H9 (cell line): ENCODE results near the gene ATP5IF1. TPM values are rescaled to one million over a fixed set of nuclear protein-coding genes. Genes with fewer than 3 reads are reported as not detected.

Experiments used
- DNase-seq: peaks from one replicate; pipeline ENCODE4 v3.0.0-alpha.2; 2017
- H2AFZ ChIP-seq: one replicate; pipeline ENCODE4 v1.6.1; 2013; ENCODE audit warnings: mild to moderate bottlenecking, low read length, control low read depth, moderate library complexity
- H2AK5ac ChIP-seq: 2 replicates; pipeline ENCODE4 v1.6.1; 2013; ENCODE audit warnings: low read length, control low read depth, mixed read lengths; ENCODE audit not compliant: insufficient read length
- H2BK120ac ChIP-seq: one replicate; pipeline ENCODE4 v1.6.1; 2013; ENCODE audit warnings: low read depth, mild to moderate bottlenecking, low read length, control low read depth, inconsistent platforms; ENCODE audit not compliant: poor library complexity, severe bottlenecking
- H2BK12ac ChIP-seq: 2 replicates; pipeline ENCODE4 v1.6.1; 2013; ENCODE audit warnings: low read length, control low read depth, mixed read lengths, low read depth; ENCODE audit not compliant: insufficient read length
- H2BK15ac ChIP-seq: 2 replicates; pipeline ENCODE4 v1.6.1; 2013; ENCODE audit warnings: low read depth, low read length, control low read depth
- H2BK20ac ChIP-seq: one replicate; pipeline ENCODE4 v1.6.1; 2013; ENCODE audit warnings: low read depth, mild to moderate bottlenecking, low read length, control low read depth, inconsistent platforms; ENCODE audit not compliant: poor library complexity, severe bottlenecking
- H2BK5ac ChIP-seq: 2 replicates; pipeline ENCODE4 v1.6.1; 2013; ENCODE audit warnings: low read length, control low read depth, mixed read lengths; ENCODE audit not compliant: insufficient read length
- H3K14ac ChIP-seq: 2 replicates; pipeline ENCODE4 v1.6.1; 2013; ENCODE audit warnings: low read length, control low read depth; ENCODE audit not compliant: insufficient read depth
- H3K18ac ChIP-seq: 2 replicates; pipeline ENCODE4 v1.6.1; 2013; ENCODE audit warnings: low read depth, mild to moderate bottlenecking, mixed read lengths, low read length, control low read depth; ENCODE audit not compliant: insufficient read length
- H3K23ac ChIP-seq: 2 replicates; pipeline ENCODE4 v1.6.1; 2013; ENCODE audit warnings: low read length, control low read depth, mixed read lengths, low read depth; ENCODE audit not compliant: insufficient read length
- H3K23me2 ChIP-seq: 2 replicates; pipeline ENCODE4 v1.6.1; 2013; ENCODE audit warnings: low read depth, mild to moderate bottlenecking, mixed read lengths, low read length, control low read depth; ENCODE audit not compliant: insufficient read length, poor library complexity, severe bottlenecking
- H3K27ac ChIP-seq: 2 replicates; pipeline ENCODE4 v1.5.1; 2013; ENCODE audit warnings: low read length, control low read depth, mixed read lengths, low read depth; ENCODE audit not compliant: insufficient read length
- H3K27me3 ChIP-seq: 2 replicates; pipeline ENCODE4 v1.6.1; 2013; ENCODE audit warnings: low read length, control low read depth, inconsistent platforms; ENCODE audit not compliant: insufficient read depth
- H3K4ac ChIP-seq: 2 replicates; pipeline ENCODE4 v1.6.1; 2013; ENCODE audit warnings: low read depth, mild to moderate bottlenecking, control low read depth, inconsistent platforms, low read length, moderate library complexity
- H3K4me1 ChIP-seq: 2 replicates; pipeline ENCODE4 v1.6.1; 2013; ENCODE audit warnings: low read length, control low read depth, inconsistent platforms; ENCODE audit not compliant: insufficient read depth
- H3K4me2 ChIP-seq: 2 replicates; pipeline ENCODE4 v1.6.1; 2013; ENCODE audit warnings: low read length, control low read depth, mixed read lengths; ENCODE audit not compliant: insufficient read length, insufficient read depth
- H3K56ac ChIP-seq: 2 replicates; pipeline ENCODE4 v1.6.1; 2013; ENCODE audit warnings: low read depth, mild to moderate bottlenecking, mixed read lengths, low read length, control low read depth; ENCODE audit not compliant: insufficient read length
- H3K79me1 ChIP-seq: 2 replicates; pipeline ENCODE4 v1.6.1; 2013; ENCODE audit warnings: low read depth, mild to moderate bottlenecking, moderate library complexity, low read length, control low read depth, inconsistent platforms; ENCODE audit not compliant: insufficient read depth, poor library complexity, severe bottlenecking
- H3K79me2 ChIP-seq: 2 replicates; pipeline ENCODE4 v1.6.1; 2013; ENCODE audit warnings: low read length, control low read depth, inconsistent platforms; ENCODE audit not compliant: insufficient read depth
- H3K9ac ChIP-seq: 2 replicates; pipeline ENCODE4 v1.6.1; 2013; ENCODE audit warnings: low read length, control low read depth, mixed read lengths; ENCODE audit not compliant: insufficient read length; ENCODE audit errors: extremely low read depth
- H3K9me3 ChIP-seq: one replicate; pipeline ENCODE4 v1.6.1; 2013; ENCODE audit warnings: low read depth, low read length, inconsistent platforms; ENCODE audit not compliant: control insufficient read depth
- H3T11ph ChIP-seq: one replicate; pipeline ENCODE4 v1.6.1; 2013; ENCODE audit warnings: mild to moderate bottlenecking, low read length, control low read depth, inconsistent platforms
- H4K20me1 ChIP-seq: one replicate; pipeline ENCODE4 v1.6.1; 2013; ENCODE audit not compliant: control insufficient read depth, insufficient read length, insufficient read depth
- H4K5ac ChIP-seq: 2 replicates; pipeline ENCODE4 v1.6.1; 2013; ENCODE audit warnings: low read depth, mild to moderate bottlenecking, mixed read lengths, low read length, control low read depth; ENCODE audit not compliant: insufficient read length
- H4K8ac ChIP-seq: replicated peaks from 2 replicates; pipeline ENCODE4 v1.6.1; 2013; ENCODE audit warnings: low read length, control low read depth, mixed read lengths, low read depth; ENCODE audit not compliant: insufficient read length
- H4K91ac ChIP-seq: 2 replicates; pipeline ENCODE4 v1.6.1; 2013; ENCODE audit warnings: low read depth, mild to moderate bottlenecking, moderate library complexity, mixed read lengths, low read length, control low read depth; ENCODE audit not compliant: insufficient read length
- H3K27ac Mint-ChIP-seq, 3 experiments: 2 replicates in 2 of 3; 3 replicates in 1 of 3; pipeline ENCODE4 v1.8.0; 2020 to 2021; ENCODE audit warnings: mixed read lengths in 3 of 3, mild to moderate bottlenecking in 1 of 3, moderate library complexity in 1 of 3
- H3K27me3 Mint-ChIP-seq: 2 replicates; pipeline ENCODE4 v1.8.0; 2021; ENCODE audit warnings: low read depth, mild to moderate bottlenecking, moderate library complexity, mixed read lengths
- H3K36me3 Mint-ChIP-seq, 3 experiments: 2 replicates in 2 of 3; 3 replicates in 1 of 3; pipeline ENCODE4 v1.8.0; 2020 to 2021; ENCODE audit warnings: low read depth in 3 of 3, mixed read lengths in 3 of 3; ENCODE audit not compliant: insufficient read depth in 1 of 3
- H3K4me1 Mint-ChIP-seq, 2 experiments: 2 replicates each; pipeline ENCODE4 v1.8.0; 2020; ENCODE audit warnings: mixed read lengths in 2 of 2
- H3K4me3 Mint-ChIP-seq, 2 experiments: 2 replicates in 1 of 2; 3 replicates in 1 of 2; pipeline ENCODE4 v1.8.0; 2020 to 2021; ENCODE audit warnings: mild to moderate bottlenecking in 2 of 2, mixed read lengths in 2 of 2, moderate library complexity in 1 of 2
- H3K9me3 Mint-ChIP-seq, 2 experiments: 2 replicates in 1 of 2; 3 replicates in 1 of 2; pipeline ENCODE4 v1.8.0; 2020; ENCODE audit warnings: mild to moderate bottlenecking in 2 of 2, mixed read lengths in 2 of 2, moderate library complexity in 1 of 2
- CTCF ChIP-seq: fragments of 200-600 bp; sonication (generic); conservative IDR thresholded peaks from 3 replicates; pipeline ENCODE4 v1.8.0; 2021; ENCODE audit warnings: antibody characterized with exemption, mild to moderate bottlenecking
- WGBS: extraction: QIAGEN DNeasy Blood & Tissue Kit; methylation state at CpG from one replicate; pipeline ENCODE4 v1.1.7; 2013; ENCODE audit warnings: missing lambda C conversion rate, low lambda C conversion rate, mixed read lengths; ENCODE audit not compliant: insufficient read length; ENCODE audit errors: extremely low coverage; 5-methylcytosine and 5-hydroxymethylcytosine counted together
- total RNA-seq: library from RNA; stranded (reverse); gene quantifications from 2 replicates; pipeline ENCODE4 v1.2.1, GENCODE V29; 2021

Gene ATP5IF1
- total RNA-seq, 1 experiment from 2014 or later = 257 TPM

DNA sequence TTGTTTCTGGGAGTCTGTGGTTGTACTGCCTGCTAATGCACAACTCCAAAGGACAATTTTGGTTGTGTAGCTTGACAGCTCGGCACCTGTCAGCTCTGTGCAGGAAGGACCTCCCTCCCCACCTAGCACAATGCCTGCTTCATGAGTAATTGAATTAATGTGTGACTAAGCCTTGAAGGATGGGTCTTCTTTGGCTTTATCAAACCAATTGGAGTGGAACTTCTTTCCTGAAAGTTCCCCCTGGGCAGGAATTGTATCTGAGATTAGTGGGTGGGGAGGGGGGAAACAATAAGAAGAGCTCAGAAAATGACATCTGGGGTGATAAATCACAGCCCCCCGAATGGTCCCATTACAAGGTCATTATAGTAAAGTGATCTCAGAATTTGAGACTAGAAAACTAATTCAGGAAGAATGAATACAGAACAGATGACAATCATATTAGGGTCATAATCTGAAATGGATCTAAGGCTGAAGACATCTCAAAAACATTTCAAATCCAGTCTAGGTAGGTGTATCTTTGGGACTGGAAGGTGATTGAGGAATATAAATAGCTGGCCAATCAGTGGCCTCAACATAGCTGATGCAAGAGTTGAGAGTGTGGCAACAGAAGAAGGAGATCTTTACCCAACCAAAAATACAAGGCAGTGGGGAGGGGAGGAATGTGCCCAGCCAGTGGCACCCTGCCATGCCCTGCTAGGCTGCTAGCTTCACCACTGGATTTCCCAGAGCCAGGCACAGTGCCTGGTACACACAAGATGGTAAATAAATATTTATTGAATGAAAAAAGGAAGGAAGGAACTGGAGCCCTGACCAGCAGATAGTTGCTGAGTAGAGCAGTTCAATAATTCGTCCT, 13.3 kb downstream of the ATP5IF1 start:
- no peak for DNase-seq
- no peaks in the 10 kb centered on the region for H3K4me1 ChIP-seq
- H2BK15ac ChIP-seq = no peak overlapping the region
- no peak overlapping the region for H3K56ac ChIP-seq
- no peaks in the 10 kb centered on the region for H3K79me1 ChIP-seq
- Mint-ChIP-seq H3K4me1 (peaks cover 31 to 33% of the 10 kb centered on the region in 2 experiments), H3K27me3 (no peaks in the 10 kb centered on the region), H3K4me3 (no peak overlapping the region; a peak in 2 of 5 replicates), H3K9me3 (no peaks in the 10 kb centered on the region), H3K36me3 (no peaks in the 10 kb centered on the region), H3K27ac (peak overlapping the region; percentile 85 to 91 (median 86); a peak in 6 of 7 replicates)
- H3K9me3 ChIP-seq = no peaks in the 10 kb centered on the region
- H4K8ac ChIP-seq = no peak overlapping the region
- peak overlapping the region; percentile 26 for H3K27ac ChIP-seq
- no peaks in the 10 kb centered on the region for H3K27me3 ChIP-seq
- H2AK5ac ChIP-seq = no peak overlapping the region
- WGBS = no CpG with 5 or more reads among the region's 3 CpGs
- peak overlapping the region; percentile 20 for H3K4me2 ChIP-seq
- no peak overlapping the region for H3K14ac ChIP-seq
- H4K5ac ChIP-seq = no peak overlapping the region
- no peak overlapping the region for H2AFZ ChIP-seq
- H2BK5ac ChIP-seq = no peak overlapping the region
- no peaks in the 10 kb centered on the region for H4K20me1 ChIP-seq
- no peak overlapping the region for H2BK20ac ChIP-seq
- H3K9ac ChIP-seq = no peak overlapping the region
- H2BK12ac ChIP-seq = no peak overlapping the region
- H3K18ac ChIP-seq = no peak overlapping the region
- no peak overlapping the region for H3K4ac ChIP-seq
- H3K23ac ChIP-seq = no peak overlapping the region
- no peak overlapping the region for H2BK120ac ChIP-seq
- no peaks in the 10 kb centered on the region for H3K79me2 ChIP-seq
- H3T11ph ChIP-seq = peak overlapping the region; percentile 24
- H4K91ac ChIP-seq = no peak overlapping the region
- TF ChIP-seq CTCF = no peak
- peaks cover 8% of the 10 kb centered on the region for H3K23me2 ChIP-seq
